Astrocyte (in vitro differentiated cells and primary cell): Measurements from ENCODE around the gene BLACAT1.

Source experiments
- EZH2 ChIP-seq: IDR thresholded peaks from 2 replicates; pipeline ENCODE4 v1.6.1; 2012; ENCODE audit warnings: mild to moderate bottlenecking, low read length, inconsistent platforms; ENCODE audit not compliant: insufficient read depth
- TF ChIP-seq, protein P1 (sequence below): IDR thresholded peaks from 2 replicates; pipeline ENCODE4 v1.5.1; 2011; ENCODE audit warnings: low read depth, mild to moderate bottlenecking, inconsistent platforms, low read length, moderate library complexity; ENCODE audit not compliant: insufficient read depth

DNA sequence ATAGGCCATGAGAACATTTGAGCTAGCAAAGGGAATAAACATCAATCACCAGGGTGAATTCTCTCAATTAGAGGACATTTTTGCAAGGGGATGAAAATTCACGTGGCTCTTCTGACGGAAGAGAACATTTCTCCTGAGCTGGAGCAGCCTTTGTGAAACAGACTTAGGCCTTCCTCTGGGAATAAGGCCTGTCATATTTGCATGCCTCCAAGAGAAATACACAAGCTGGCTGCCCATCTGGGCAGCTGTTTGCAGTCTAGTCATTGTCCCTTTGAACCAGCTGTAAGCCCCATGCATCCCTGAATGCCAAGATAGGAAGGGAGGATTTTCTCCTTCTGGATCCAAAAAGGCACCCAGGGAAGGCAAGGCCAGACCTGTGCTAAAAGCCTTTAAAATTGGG lies 39.5 kb downstream of the BLACAT1 start:
- TF ChIP-seq, protein P1, sequence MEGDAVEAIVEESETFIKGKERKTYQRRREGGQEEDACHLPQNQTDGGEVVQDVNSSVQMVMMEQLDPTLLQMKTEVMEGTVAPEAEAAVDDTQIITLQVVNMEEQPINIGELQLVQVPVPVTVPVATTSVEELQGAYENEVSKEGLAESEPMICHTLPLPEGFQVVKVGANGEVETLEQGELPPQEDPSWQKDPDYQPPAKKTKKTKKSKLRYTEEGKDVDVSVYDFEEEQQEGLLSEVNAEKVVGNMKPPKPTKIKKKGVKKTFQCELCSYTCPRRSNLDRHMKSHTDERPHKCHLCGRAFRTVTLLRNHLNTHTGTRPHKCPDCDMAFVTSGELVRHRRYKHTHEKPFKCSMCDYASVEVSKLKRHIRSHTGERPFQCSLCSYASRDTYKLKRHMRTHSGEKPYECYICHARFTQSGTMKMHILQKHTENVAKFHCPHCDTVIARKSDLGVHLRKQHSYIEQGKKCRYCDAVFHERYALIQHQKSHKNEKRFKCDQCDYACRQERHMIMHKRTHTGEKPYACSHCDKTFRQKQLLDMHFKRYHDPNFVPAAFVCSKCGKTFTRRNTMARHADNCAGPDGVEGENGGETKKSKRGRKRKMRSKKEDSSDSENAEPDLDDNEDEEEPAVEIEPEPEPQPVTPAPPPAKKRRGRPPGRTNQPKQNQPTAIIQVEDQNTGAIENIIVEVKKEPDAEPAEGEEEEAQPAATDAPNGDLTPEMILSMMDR = no peak
- TF ChIP-seq EZH2 = no peak
